Hepatocyte (in vitro differentiated cells): ENCODE data around the gene MARF1. TPM values are rescaled to one million over a fixed set of nuclear protein-coding genes. Genes with fewer than 3 reads are reported as not detected.

Experiments used
- DNase-seq: peaks from one replicate; pipeline ENCODE4 v3.0.0-alpha.2; 2016; ENCODE audit warnings: low spot score
- H2AFZ ChIP-seq: fragments of 200-600 bp; sonication (generic); 2 replicates; pipeline ENCODE4 v1.6.0; 2016; ENCODE audit warnings: antibody characterized with exemption, mild to moderate bottlenecking
- H3K27ac ChIP-seq: fragments of 200-600 bp; sonication (generic); 2 replicates; pipeline ENCODE4 v1.5.1; 2016; ENCODE audit warnings: mild to moderate bottlenecking
- H3K27me3 ChIP-seq: fragments of 200-600 bp; sonication (generic); 2 replicates; pipeline ENCODE4 v1.6.1; 2016
- H3K36me3 ChIP-seq: fragments of 200-600 bp; sonication (generic); replicated peaks from 2 replicates; pipeline ENCODE4 v1.5.1; 2016; ENCODE audit warnings: low read depth; ENCODE audit not compliant: insufficient read depth
- H3K4me1 ChIP-seq: fragments of 200-600 bp; sonication (generic); 2 replicates; pipeline ENCODE4 v1.5.1; 2016; ENCODE audit warnings: mild to moderate bottlenecking, moderate library complexity; ENCODE audit not compliant: insufficient read depth
- H3K4me2 ChIP-seq: fragments of 200-600 bp; sonication (generic); 2 replicates; pipeline ENCODE4 v1.6.0; 2016
- H3K4me3 ChIP-seq: fragments of 200-600 bp; sonication (generic); 2 replicates; pipeline ENCODE4 v1.5.1; 2016; ENCODE audit warnings: mild to moderate bottlenecking
- H3K79me2 ChIP-seq: fragments of 200-600 bp; sonication (generic); 2 replicates; pipeline ENCODE4 v1.6.0; 2017; ENCODE audit warnings: mild to moderate bottlenecking
- H3K9me2 ChIP-seq: fragments of 200-600 bp; sonication (generic); replicated peaks from 2 replicates; pipeline ENCODE4 v1.6.0; 2017; ENCODE audit warnings: mild to moderate bottlenecking; ENCODE audit not compliant: insufficient read depth
- H3K9me3 ChIP-seq: fragments of 200-600 bp; sonication (generic); 2 replicates; pipeline ENCODE4 v1.5.1; 2016; ENCODE audit warnings: low read depth, mild to moderate bottlenecking
- H4K20me1 ChIP-seq: fragments of 200-600 bp; sonication (generic); 2 replicates; pipeline ENCODE4 v1.6.0; 2016; ENCODE audit warnings: mild to moderate bottlenecking; ENCODE audit not compliant: insufficient read depth, poor library complexity, severe bottlenecking
- CTCF ChIP-seq: fragments of 200-600 bp; sonication (generic); IDR thresholded peaks from 2 replicates; pipeline ENCODE4 v1.5.1; 2016; ENCODE audit warnings: antibody characterized with exemption, mild to moderate bottlenecking; ENCODE audit not compliant: poor library complexity
- EZH2 ChIP-seq: fragments of 200-600 bp; sonication (generic); IDR thresholded peaks from 2 replicates; pipeline ENCODE4 v1.6.1; 2016; ENCODE audit warnings: antibody characterized with exemption, mild to moderate bottlenecking, borderline replicate concordance
- EZH2phosphoT487 ChIP-seq: fragments of 200-600 bp; sonication (generic); IDR thresholded peaks from one replicate; pipeline ENCODE4 v1.6.1; 2018; ENCODE audit warnings: antibody characterized with exemption, mild to moderate bottlenecking, low read depth, moderate library complexity; ENCODE audit not compliant: unreplicated experiment, severe bottlenecking
- WGBS: methylation state at CpG from one replicate; pipeline ENCODE4 v1.1.6; 2016; ENCODE audit warnings: low lambda C conversion rate; ENCODE audit errors: missing lambda C conversion rate; 5-methylcytosine and 5-hydroxymethylcytosine counted together
- polyA plus RNA-seq: library from polyadenylated mRNA; unstranded; fragments of >200 nt; fragmentation: Nextera tagmentation; extraction: Ambion mirVana; gene quantifications from 2 replicates; pipeline ENCODE4 v1.2.1, GENCODE V29; 2016
- total RNA-seq: library from RNA; depleted of rRNA; stranded (reverse); fragments of >200 nt; gene quantifications from 2 replicates; pipeline ENCODE4 v1.2.3, GENCODE V29; 2014

MARF1 gene
- total and polyA plus RNA-seq, 2 experiments from 2014 or later = 7.0 to 15.5 TPM

- no peak for DNase-seq
- WGBS = 98% methylated on average over 2 of the region's 2 CpGs
- Histone ChIP-seq H3K9me3 (no peaks in the 10 kb centered on the region), H3K27me3 (no peaks in the 10 kb centered on the region), H2AFZ (no peak overlapping the region), H3K9me2 (no peaks in the 10 kb centered on the region), H3K79me2 (no peaks in the 10 kb centered on the region), H3K36me3 (no peaks in the 10 kb centered on the region), H3K27ac (no peak overlapping the region), H3K4me3 (no peak overlapping the region), H4K20me1 (no peaks in the 10 kb centered on the region), H3K4me1 (no peaks in the 10 kb centered on the region), H3K4me2 (no peak overlapping the region)
- TF ChIP-seq CTCF = no peak
- TF ChIP-seq EZH2 = no peak
- no peak for TF ChIP-seq EZH2phosphoT487
These were observed 76.9 kb downstream of the MARF1 start for GRCh38 chr16:15566095-15566494.

DNA sequence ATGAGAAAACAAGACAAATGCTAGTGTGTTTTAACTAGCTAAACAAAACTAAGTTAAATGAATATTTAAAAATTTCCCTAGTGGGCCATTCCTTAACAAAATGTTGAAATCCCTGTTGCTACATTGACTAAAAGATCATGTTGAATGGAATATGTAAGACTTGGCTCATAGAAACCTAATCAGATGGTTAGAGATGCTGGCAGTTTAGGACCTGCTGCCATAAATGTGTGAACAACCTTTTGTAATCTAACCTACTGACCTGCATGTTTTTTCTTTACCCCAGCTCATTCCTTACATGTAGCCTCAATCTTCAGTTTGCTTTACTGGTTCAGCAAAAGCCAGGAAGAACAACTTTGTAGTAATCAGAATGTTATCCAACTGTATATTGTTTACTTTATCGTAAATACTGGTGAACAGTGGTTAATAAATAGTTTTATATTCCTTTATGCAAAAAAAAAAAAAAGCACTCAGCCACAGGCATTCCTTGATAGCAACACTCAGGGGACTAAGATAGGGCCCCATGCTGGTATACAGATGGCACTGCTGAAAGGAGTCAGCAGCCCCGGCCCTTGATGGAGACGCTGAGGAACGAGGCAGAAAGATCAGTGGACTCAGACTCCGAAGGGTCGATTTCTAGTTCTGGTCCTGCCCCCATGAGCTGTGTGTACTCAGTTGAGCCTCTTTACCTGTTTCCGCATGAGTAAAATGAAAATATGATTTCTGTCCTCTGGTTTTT is 78.2 kb downstream of the MARF1 start:
- no peak overlapping the region for H2AFZ ChIP-seq
- no peak for DNase-seq
- no peaks in the 10 kb centered on the region for H3K4me1 ChIP-seq
- H3K79me2 ChIP-seq = no peaks in the 10 kb centered on the region
- WGBS = 87% methylated on average over 7 of the region's 7 CpGs
- TF ChIP-seq EZH2 (no peak), CTCF (no peak), EZH2phosphoT487 (no peak)
- no peaks in the 10 kb centered on the region for H3K27me3 ChIP-seq
- no peak overlapping the region for H3K4me3 ChIP-seq
- no peak overlapping the region for H3K4me2 ChIP-seq
- no peaks in the 10 kb centered on the region for H4K20me1 ChIP-seq
- H3K27ac ChIP-seq = no peak overlapping the region
- H3K36me3 ChIP-seq = no peaks in the 10 kb centered on the region
- no peaks in the 10 kb centered on the region for H3K9me2 ChIP-seq
- H3K9me3 ChIP-seq = no peaks in the 10 kb centered on the region

- WGBS = 91% methylated on average over 4 of the region's 4 CpGs
- H3K4me2 ChIP-seq = no peak overlapping the region
- H3K27me3 ChIP-seq = no peaks in the 10 kb centered on the region
These were observed 83.8 kb downstream of the MARF1 start for GRCh38 chr16:15559176-15559575.

More at GRCh38 chr16:15559176-15559575, 83.8 kb downstream of the MARF1 start:
- no peak overlapping the region for H3K4me3 ChIP-seq
- H3K9me3 ChIP-seq = no peaks in the 10 kb centered on the region
- TF ChIP-seq CTCF = no peak
- TF ChIP-seq EZH2 = no peak
- H3K36me3 ChIP-seq = no peaks in the 10 kb centered on the region
- no peak for DNase-seq
- no peaks in the 10 kb centered on the region for H3K9me2 ChIP-seq
- no peak overlapping the region for H2AFZ ChIP-seq
- no peaks in the 10 kb centered on the region for H3K79me2 ChIP-seq
- no peaks in the 10 kb centered on the region for H3K4me1 ChIP-seq
- no peaks in the 10 kb centered on the region for H4K20me1 ChIP-seq
- H3K27ac ChIP-seq = no peak overlapping the region
